GM12878 (cell line): ENCODE data around the gene MTF2. TPM values are rescaled to one million over a fixed set of nuclear protein-coding genes. Genes with fewer than 3 reads are reported as not detected.

Source experiments
- ATAC-seq: fragments of 200-7000 bp; cut with Tn5 transposase; 3 replicates; pipeline ENCODE4 v1.9.1; 2020; ENCODE audit warnings: mild to moderate bottlenecking, moderate library complexity
- BruUV-seq: library from RNA; stranded (reverse); fragments of 400-500 nt; replicated peaks from 2 replicates; lab custom pipeline; 2021; lab: Mats Ljungman, UMichigan
- CTCF ChIA-PET: fragments of 300-600 bp; sonication (Branson Sonifier 250); formaldehyde crosslinking; extraction: SDS; loops from one replicate; lab custom pipeline; 2021; ENCODE audit warnings: inconsistent platforms; lab: Yijun Ruan, JAX
- POLR2A ChIA-PET: fragments of 350-600 bp; formaldehyde crosslinking; extraction: SDS; loops from one replicate; lab custom pipeline; 2021; ENCODE audit warnings: inconsistent platforms; lab: Charles Lee
- RAD21 ChIA-PET: fragments of 300-600 bp; sonication (Branson Sonifier 250); formaldehyde crosslinking; loops from one replicate; lab custom pipeline; 2023; ENCODE audit warnings: antibody characterized with exemption; ENCODE audit not compliant: unreplicated experiment; lab: Charles Lee
- SMC1A ChIA-PET: fragments of 300-600 bp; sonication (Branson Sonifier 250); formaldehyde crosslinking; loops from one replicate; lab custom pipeline; 2023; ENCODE audit not compliant: unreplicated experiment, uncharacterized antibody; lab: Charles Lee
- DNase-seq: peaks from one replicate; pipeline ENCODE4 v3.0.0-alpha.2; 2011; ENCODE audit warnings: low read depth, low spot score
- FAIRE-seq: peaks from 3 replicates; lab custom pipeline; 2011; peaks lifted over from hg19 to GRCh38; lab: Jason Lieb, UNC
- H2AFZ ChIP-seq: 2 replicates; pipeline ENCODE4 v1.6.0; 2011; ENCODE audit warnings: low read depth, low read length, control low read depth; ENCODE audit not compliant: control insufficient read depth
- H3K27ac ChIP-seq: 2 replicates; pipeline ENCODE4 v1.5.1; 2011; ENCODE audit warnings: control low read depth; ENCODE audit not compliant: control insufficient read depth, insufficient read depth
- H3K27me3 ChIP-seq, 2 experiments: replicated peaks in 1 of 2; 2 replicates each; pipeline versions ENCODE4 v1.6.0 to v1.6.1; 2011; ENCODE audit warnings: low read length in 1 of 2; ENCODE audit not compliant: control insufficient read depth in 2 of 2, insufficient read depth in 2 of 2
- H3K36me3 ChIP-seq, 2 experiments: 2 replicates each; pipeline ENCODE4 v1.5.1; 2011; ENCODE audit warnings: low read length in 1 of 2; ENCODE audit not compliant: control insufficient read depth in 2 of 2, insufficient read depth in 2 of 2
- H3K4me1 ChIP-seq: 2 replicates; pipeline ENCODE4 v1.6.1; 2011; ENCODE audit warnings: mild to moderate bottlenecking, low read length, moderate library complexity, mixed read lengths; ENCODE audit not compliant: control insufficient read depth, insufficient read depth
- H3K4me2 ChIP-seq: 2 replicates; pipeline ENCODE4 v1.6.0; 2011; ENCODE audit warnings: control low read depth; ENCODE audit not compliant: control insufficient read depth, insufficient read depth
- H3K4me3 ChIP-seq: fragments of 200-600 bp; sonication (generic); 2 replicates; pipeline ENCODE4 v1.5.1; 2016
- H3K79me2 ChIP-seq: 2 replicates; pipeline ENCODE4 v1.6.0; 2011; ENCODE audit warnings: low read length; ENCODE audit not compliant: control insufficient read depth, insufficient read depth
- H3K9ac ChIP-seq: 2 replicates; pipeline ENCODE4 v1.8.0; 2011; ENCODE audit warnings: low read length, control low read depth, mixed read lengths; ENCODE audit not compliant: control insufficient read depth, insufficient read depth
- H3K9me3 ChIP-seq: replicated peaks from 3 replicates; pipeline ENCODE4 v1.5.1; 2011; ENCODE audit warnings: mild to moderate bottlenecking, low read length; ENCODE audit not compliant: control insufficient read depth, insufficient read depth
- H4K20me1 ChIP-seq: 2 replicates; pipeline ENCODE4 v1.6.0; 2011; ENCODE audit not compliant: control insufficient read depth, insufficient read depth
- CREB1 ChIP-seq: IDR thresholded peaks from 2 replicates; pipeline ENCODE4 v1.6.1; 2012; ENCODE audit warnings: low read depth, mild to moderate bottlenecking, inconsistent platforms
- RBBP5 ChIP-seq: fragments of 200-600 bp; sonication (generic); conservative IDR thresholded peaks from 2 replicates; pipeline ENCODE4 v1.6.1; 2016
- SUZ12 ChIP-seq: fragments of 200-600 bp; sonication (generic); IDR thresholded peaks from one replicate; pipeline ENCODE4 v1.6.1; 2018; ENCODE audit warnings: antibody characterized with exemption, mild to moderate bottlenecking; ENCODE audit not compliant: unreplicated experiment
- ZBTB40 ChIP-seq: fragments of 450-650 bp; IDR thresholded peaks from 2 replicates; pipeline ENCODE4 v1.6.1; 2016; ENCODE audit warnings: mild to moderate bottlenecking, moderate library complexity, borderline replicate concordance
- WGBS: methylation state at CpG from one replicate; pipeline ENCODE4 v1.1.6; 2016; ENCODE audit warnings: low lambda C conversion rate; ENCODE audit not compliant: insufficient replicate concordance, insufficient coverage; ENCODE audit errors: missing lambda C conversion rate; 5-methylcytosine and 5-hydroxymethylcytosine counted together
- in situ Hi-C: fragments of 300-500 bp; cut with MboI; formaldehyde crosslinking; loops from 9 replicates; pipeline ENCODE4 v1.14.3; 2018; ENCODE audit warnings: mixed read lengths
- intact Hi-C: fragments of 100-400 bp; cut with micrococcal nuclease; formaldehyde crosslinking; loops from one replicate; pipeline ENCODE4 v1.14.2; 2022; ENCODE audit not compliant: unreplicated experiment
- polyA plus RNA-seq, 11 experiments: library from polyadenylated mRNA; depleted of rRNA in 4 of 11; unstranded in 6 of 11; stranded (reverse) in 5 of 11; fragments of >200 nt; fragmentation: Nextera tagmentation in 4 of 11; fragmentation: Illumina TruSeq in 1 of 11; extraction: Ambion mirVana in 4 of 11; extraction: Trizol in 1 of 11; gene quantifications; 1 replicate in 1 of 11; 2 replicates in 10 of 11; pipeline versions ENCODE4 v1.2.1 to v1.2.3, GENCODE V29; 2011 to 2016; ENCODE audit warnings: inconsistent platforms in 2 of 11, missing spikeins in 2 of 11, low read depth in 1 of 11
- total RNA-seq, 4 experiments: library from RNA; depleted of rRNA in 3 of 4; stranded (reverse); fragments of >200 nt in 3 of 4; fragmentation: Illumina TruSeq in 1 of 4; extraction: Trizol in 1 of 4; gene quantifications; 2 replicates each; pipeline versions ENCODE4 v1.2.1 to v1.2.3, GENCODE V29; 2013 to 2021

Gene MTF2
- total and polyA plus RNA-seq, 10 of the 15 experiments (the other 5 are each of a cell fraction or from before 2014, with no cell fraction given) = 22.6 to 74.9 (median 42.8) TPM

- ChIA-PET RAD21 (interaction anchor here (7.0 kb wide), 1 partner anchor 13 kb away, joined by 36 read pairs; the partner anchor contains the start of gene MTF2), SMC1A (interaction anchor here (0.6 to 2.2 kb wide), 3 partner anchors 9 to 946 kb away, joined by 3 to 11 read pairs (median 6); no protein-coding TSS in a partner anchor), CTCF (interaction anchor here (0.6 to 1.3 kb wide), 2 partner anchors 114 to 210 kb away, joined by 5 read pairs; no protein-coding TSS in a partner anchor), POLR2A (interaction anchor here (0.9 kb wide), 1 partner anchor 79 kb away, joined by 3 read pairs; no protein-coding TSS in a partner anchor)
- H3K9me3 ChIP-seq = peaks cover 2% of the 10 kb centered on the region; the same call in 2 of the 3 replicates
- peaks cover 90% of the 10 kb centered on the region for H3K79me2 ChIP-seq
- no peak overlapping the region for H2AFZ ChIP-seq
- H4K20me1 ChIP-seq = no peaks in the 10 kb centered on the region
- H3K4me1 ChIP-seq = no peaks in the 10 kb centered on the region
- DNase-seq (no peak), FAIRE-seq (no peak), ATAC-seq (peak; percentile 56)
- no peak overlapping the region for H3K27ac ChIP-seq
- H3K4me3 ChIP-seq = no peak overlapping the region
- 61% methylated on average over 2 of the region's 2 CpGs for WGBS
- intact Hi-C loops (no loop called here), in situ Hi-C loops (no loop called here)
- H3K27me3 ChIP-seq = no peaks in the 10 kb centered on the region
- H3K4me2 ChIP-seq = no peak overlapping the region; the same call in 1 of the 2 replicates
- peaks cover 0 to 5% of the 10 kb centered on the region in 2 experiments; a peak in 3 of 4 replicates for H3K36me3 ChIP-seq
- no peak for TF ChIP-seq RBBP5
- no peak for TF ChIP-seq SUZ12
- no TSS peak for BruUV-seq
- H3K9ac ChIP-seq = no peak overlapping the region
These were observed 14.4 kb downstream of the MTF2 start for GRCh38 chr1:93093332-93094006.

DNA sequence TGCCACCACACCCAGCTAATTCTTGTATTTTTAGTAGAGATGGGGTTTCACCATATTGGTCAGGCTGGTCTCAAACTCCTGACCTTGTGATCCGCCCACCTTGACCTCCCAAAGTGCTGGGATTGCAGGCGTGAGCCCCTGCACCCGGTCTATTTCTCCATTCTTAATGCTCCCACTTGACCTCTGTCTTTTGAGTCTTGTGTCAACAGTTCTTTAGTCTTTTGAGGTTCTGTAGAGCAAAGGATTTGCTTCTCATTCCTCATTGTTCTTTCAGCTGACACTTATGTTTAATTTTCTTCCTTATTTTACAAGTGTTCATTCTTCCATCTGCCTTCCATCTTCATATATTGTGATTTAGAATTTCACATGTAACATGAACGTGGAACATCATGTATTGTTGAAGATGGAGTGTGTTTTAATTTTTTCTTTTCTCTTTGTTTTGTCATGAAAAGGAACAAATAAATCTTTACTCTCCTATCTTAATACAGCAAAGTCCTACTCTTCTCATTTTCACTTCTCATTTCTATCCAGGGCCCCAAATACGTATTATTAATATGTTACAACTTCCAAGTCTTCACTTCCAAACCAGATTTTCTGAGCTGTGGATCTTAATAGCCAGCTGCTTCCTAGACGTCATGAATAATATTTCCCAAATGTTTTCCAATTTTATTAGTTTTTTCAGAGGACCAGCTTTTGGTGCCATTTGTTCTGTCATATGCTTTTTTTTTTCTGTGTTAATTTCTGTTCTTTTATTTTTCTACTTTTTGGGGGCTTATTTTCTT, 16.9 kb downstream of the MTF2 start:
- no TSS peak for BruUV-seq
- 77% methylated on average over 6 of the region's 6 CpGs for WGBS
- TF ChIP-seq ZBTB40 (peak; percentile 64; the same call in 1 of the 2 replicates), CREB1 (no peak)
- Histone ChIP-seq H3K36me3 (peaks cover 0 to 5% of the 10 kb centered on the region in 2 experiments; a peak in 3 of 4 replicates), H3K4me2 (no peak overlapping the region), H3K27ac (no peak overlapping the region), H3K79me2 (peaks cover 93% of the 10 kb centered on the region), H3K9ac (no peak overlapping the region), H4K20me1 (no peaks in the 10 kb centered on the region), H3K9me3 (no peaks in the 10 kb centered on the region; the same call in 2 of the 3 replicates), H3K4me3 (no peak overlapping the region), H2AFZ (no peak overlapping the region), H3K27me3 (no peaks in the 10 kb centered on the region), H3K4me1 (no peaks in the 10 kb centered on the region)
- POLR2A ChIA-PET = interaction anchor here (0.5 to 0.7 kb wide), 5 partner anchors 27 to 787 kb away, joined by 3 to 5 read pairs (median 4); no protein-coding TSS in a partner anchor
- intact Hi-C loops (no loop called here), in situ Hi-C loops (no loop called here)
- DNase-seq (no peak), ATAC-seq (no peak), FAIRE-seq (peak; percentile 66)
- CTCF ChIA-PET = interaction anchor here (0.6 to 2.6 kb wide), 3 partner anchors 15 to 448 kb away, joined by 3 to 6 read pairs (median 4); partner anchors contain the start of gene MTF2
- RAD21 ChIA-PET = interaction anchor here (0.6 to 1.5 kb wide), 6 partner anchors 15 to 91 kb away, joined by 3 to 6 read pairs (median 3); partner anchors contain the start of gene MTF2
- SMC1A ChIA-PET = interaction anchor here (0.7 to 1.4 kb wide), 7 partner anchors 11 to 72 kb away, joined by 3 to 6 read pairs (median 3); partner anchors contain the start of gene MTF2
